ENCODE measurements around the gene MYO1D.
"Not testable (repeated sequence)": the region's sequence is repeated elsewhere in the genome, so short reads cannot be mapped to it uniquely, and the experiment has no call there.

Gene MYO1D

GRCh38 chr17:32719689-32720088, 157.2 kb downstream of the MYO1D start:
- DNase-seq (ENCODE audit: low read depth) = no peak
- H3K4me3 ChIP-seq (ENCODE audit: low read length) = no peak overlapping the region
- TF ChIP-seq, protein P1, sequence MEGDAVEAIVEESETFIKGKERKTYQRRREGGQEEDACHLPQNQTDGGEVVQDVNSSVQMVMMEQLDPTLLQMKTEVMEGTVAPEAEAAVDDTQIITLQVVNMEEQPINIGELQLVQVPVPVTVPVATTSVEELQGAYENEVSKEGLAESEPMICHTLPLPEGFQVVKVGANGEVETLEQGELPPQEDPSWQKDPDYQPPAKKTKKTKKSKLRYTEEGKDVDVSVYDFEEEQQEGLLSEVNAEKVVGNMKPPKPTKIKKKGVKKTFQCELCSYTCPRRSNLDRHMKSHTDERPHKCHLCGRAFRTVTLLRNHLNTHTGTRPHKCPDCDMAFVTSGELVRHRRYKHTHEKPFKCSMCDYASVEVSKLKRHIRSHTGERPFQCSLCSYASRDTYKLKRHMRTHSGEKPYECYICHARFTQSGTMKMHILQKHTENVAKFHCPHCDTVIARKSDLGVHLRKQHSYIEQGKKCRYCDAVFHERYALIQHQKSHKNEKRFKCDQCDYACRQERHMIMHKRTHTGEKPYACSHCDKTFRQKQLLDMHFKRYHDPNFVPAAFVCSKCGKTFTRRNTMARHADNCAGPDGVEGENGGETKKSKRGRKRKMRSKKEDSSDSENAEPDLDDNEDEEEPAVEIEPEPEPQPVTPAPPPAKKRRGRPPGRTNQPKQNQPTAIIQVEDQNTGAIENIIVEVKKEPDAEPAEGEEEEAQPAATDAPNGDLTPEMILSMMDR (IDR thresholded peaks at IDR 0.05; ENCODE audit: insufficient read depth, low read depth, low read length, missing control alignments) = no peak

GRCh38 chr17:32714922-32715321, 162.0 kb downstream of the MYO1D start:
- not testable (repeated sequence) for DNase-seq (ENCODE audit: low read depth); H3K4me3 ChIP-seq (ENCODE audit: low read length)

DNA sequence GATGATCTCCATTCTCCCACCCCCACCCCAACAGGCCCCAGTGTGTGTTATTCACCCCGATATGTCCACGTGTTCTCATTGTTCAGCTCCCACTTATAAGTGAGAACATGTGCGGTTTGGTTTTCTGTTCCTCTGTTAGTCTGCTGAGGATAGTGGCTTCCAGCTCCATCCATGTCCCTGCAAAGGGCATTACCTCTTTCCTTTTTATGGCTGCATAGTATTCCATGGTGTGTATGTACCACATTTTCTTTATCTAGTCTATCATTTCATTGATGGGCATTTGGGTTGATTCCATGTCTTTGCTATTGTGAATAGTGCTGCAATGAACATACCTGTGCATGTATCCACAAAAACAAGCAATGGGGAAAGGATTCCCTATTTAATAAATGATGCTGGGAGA, 162.7 kb downstream of the MYO1D start:
- H3K4me3 ChIP-seq (ENCODE audit: low read length); DNase-seq (ENCODE audit: low read depth): not testable (repeated sequence)

DNA sequence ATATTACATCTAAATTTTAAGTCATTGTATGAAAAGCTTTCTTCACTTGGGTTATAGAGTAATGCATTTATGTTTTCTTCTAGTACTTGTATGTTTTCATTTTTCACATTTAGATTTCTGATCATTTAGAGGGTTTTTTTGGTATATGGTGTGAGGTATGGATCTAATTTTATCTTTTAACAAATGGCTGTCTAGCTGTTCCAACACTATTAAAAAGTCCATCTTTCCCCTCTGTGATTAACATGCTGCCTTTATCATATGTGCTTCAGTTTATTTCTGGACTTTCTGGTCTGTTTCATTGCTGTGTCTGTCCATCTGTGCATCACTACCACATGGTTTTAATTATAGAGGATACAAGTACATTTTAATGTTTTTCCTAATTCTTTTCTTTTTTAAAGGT, 163.8 kb downstream of the MYO1D start:
- no peak for DNase-seq (ENCODE audit: low read depth)
- TF ChIP-seq, protein P1 (IDR thresholded peaks at IDR 0.05; ENCODE audit: insufficient read depth, low read depth, low read length, missing control alignments) = no peak

DNA sequence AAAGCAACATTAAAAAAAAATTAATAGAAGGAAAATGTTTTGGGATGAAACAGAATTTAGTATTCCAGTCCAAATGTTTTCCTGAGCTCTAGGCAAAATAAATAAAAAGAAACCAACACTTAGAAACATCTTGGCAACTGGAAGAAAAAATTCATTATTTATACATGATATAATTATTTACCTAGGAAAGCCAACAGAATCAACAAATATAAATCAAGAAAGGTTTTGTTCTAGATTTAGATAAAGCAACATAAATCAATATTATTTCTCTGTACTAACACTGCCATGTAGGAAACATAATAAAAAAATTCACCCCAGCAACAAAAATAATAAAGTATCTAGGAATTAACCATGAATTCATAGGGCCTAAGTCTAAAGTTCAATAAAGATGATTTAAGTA, 167.4 kb downstream of the MYO1D start:
- DNase-seq (ENCODE audit: low read depth) = no peak
- no peak overlapping the region for H3K4me3 ChIP-seq (ENCODE audit: low read length)
- TF ChIP-seq, protein P1 (IDR thresholded peaks at IDR 0.05; ENCODE audit: insufficient read depth, low read depth, low read length, missing control alignments) = no peak

More for the DNA sequence above, 163.8 kb downstream of the MYO1D start:
- no peak overlapping the region for H3K4me3 ChIP-seq (ENCODE audit: low read length)

DNA sequence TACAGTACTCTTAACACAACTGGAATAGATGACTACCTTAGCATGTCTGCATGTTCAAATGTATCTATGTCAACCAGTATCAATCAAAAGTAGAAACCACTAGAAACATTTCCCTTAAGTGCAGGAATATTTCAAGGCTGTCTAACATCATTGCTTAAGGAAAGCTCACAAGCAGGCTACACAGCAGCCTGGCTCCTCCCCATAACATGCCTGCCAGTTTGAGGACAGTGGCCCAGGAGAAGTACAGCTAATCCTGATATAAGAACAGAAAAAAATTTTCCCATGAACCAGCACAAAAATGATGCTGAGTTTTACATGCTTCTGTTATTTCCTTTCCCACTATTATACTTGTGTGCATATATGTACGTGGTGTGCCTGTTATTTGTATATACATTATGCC, 175.1 kb downstream of the MYO1D start:
- TF ChIP-seq, protein P1 (IDR thresholded peaks at IDR 0.05; ENCODE audit: insufficient read depth, low read depth, low read length, missing control alignments) = no peak
- no peak for DNase-seq (ENCODE audit: low read depth)
- H3K4me3 ChIP-seq (ENCODE audit: low read length) = no peak overlapping the region

GRCh38 chr17:32699247-32699646, 177.7 kb downstream of the MYO1D start:
- H3K4me3 ChIP-seq (ENCODE audit: low read length) = no peak overlapping the region
- TF ChIP-seq, protein P1 (IDR thresholded peaks at IDR 0.05; ENCODE audit: insufficient read depth, low read depth, low read length, missing control alignments) = no peak
- DNase-seq (ENCODE audit: low read depth) = peak; percentile 36

- H3K4me3 ChIP-seq (ENCODE audit: low read length) = no peak overlapping the region
- DNase-seq (ENCODE audit: low read depth) = peak; percentile 66
- TF ChIP-seq, protein P1 (IDR thresholded peaks at IDR 0.05; ENCODE audit: insufficient read depth, low read depth, low read length, missing control alignments) = no peak
These were observed 178.9 kb downstream of the MYO1D start for GRCh38 chr17:32697728-32698625.

All from epithelial cell of esophagus (primary cell).